ENCODE measurements around the gene PALD1. TPM values are rescaled to one million over a fixed set of nuclear protein-coding genes. Genes with fewer than 3 reads are reported as not detected.

Gene PALD1
- total and polyA plus RNA-seq, 9 of the 15 experiments (the other 6 are each of a cell fraction or from before 2014, with no cell fraction given), result 0.03 to 0.29 (median 0.09) TPM; not detected in 2

- TF ChIP-seq GATAD2A (IDR thresholded peaks at IDR 0.05), result 0 out of 2 replicates have a peak, but pooled peaks have one; percentile 25
- no peak for TF ChIP-seq HLTF (IDR thresholded peaks at IDR 0.05)
- no peak for TF ChIP-seq JUNB (CRISPR knock-in tag; conservative IDR thresholded peaks at IDR 0.05)
- no peak for TF ChIP-seq TRIM25 (IDR thresholded peaks at IDR 0.05; ENCODE audit: borderline replicate concordance)
- TF ChIP-seq DPF2 (IDR thresholded peaks at IDR 0.05), result no peak
- TF ChIP-seq AFF1 (IDR thresholded peaks at IDR 0.05; ENCODE audit: low read depth in 1 of 2, partially characterized antibody in 2 of 2), result no peak
- TF ChIP-seq ZNF3 (CRISPR knock-in tag; IDR thresholded peaks at IDR 0.05), result no peak
- no peak for TF ChIP-seq SFPQ (IDR thresholded peaks at IDR 0.05; ENCODE audit: low read depth, low read length)
- no peak for TF ChIP-seq MEF2D (tag; conservative IDR thresholded peaks at IDR 0.05; ENCODE audit: low read depth)
- TF ChIP-seq ZNF586 (CRISPR knock-in tag; conservative IDR thresholded peaks at IDR 0.05), result no peak
- no peak for TF ChIP-seq RBM25 (IDR thresholded peaks at IDR 0.05; ENCODE audit: low read depth, low read length, severe bottlenecking)
- TF ChIP-seq MYC (IDR thresholded peaks at IDR 0.05; ENCODE audit: low read depth, low read length), result no peak
- 0 out of 2 replicates have a peak, but pooled peaks have one; percentile 45 for TF ChIP-seq MYC (CRISPR knock-in tag; IDR thresholded peaks at IDR 0.05; ENCODE audit: borderline replicate concordance, low read depth)
- no peak for TF ChIP-seq NKRF (IDR thresholded peaks at IDR 0.05; ENCODE audit: borderline replicate concordance)
- no peak for TF ChIP-seq GMEB1 (CRISPR knock-in tag; IDR thresholded peaks at IDR 0.05)
- TF ChIP-seq SIRT6 (IDR thresholded peaks at IDR 0.05; ENCODE audit: low read depth, low read length), result no peak
Observed at GRCh38 chr10:70596110-70596798, 117.7 kb downstream of the PALD1 start (continued).
